Neural crest cell (in vitro differentiated cells): Measurements from ENCODE around the gene SESN3. TPM values are rescaled to one million over a fixed set of nuclear protein-coding genes. Genes with fewer than 3 reads are reported as not detected.

Experiments
- DNase-seq: peaks from one replicate; pipeline ENCODE4 v3.0.0; 2021; ENCODE audit warnings: low read depth, mixed read lengths, low spot score
- H3K27ac Mint-ChIP-seq: one replicate; pipeline ENCODE4 v1.8.0; 2021; ENCODE audit warnings: mild to moderate bottlenecking, mixed read lengths; ENCODE audit not compliant: unreplicated experiment
- H3K27me3 Mint-ChIP-seq: 2 replicates; pipeline ENCODE4 v1.8.0; 2021; ENCODE audit warnings: low read depth, mild to moderate bottlenecking, mixed read lengths
- H3K36me3 Mint-ChIP-seq: 2 replicates; pipeline ENCODE4 v1.8.0; 2021; ENCODE audit warnings: low read depth, mild to moderate bottlenecking, mixed read lengths
- H3K4me1 Mint-ChIP-seq: 2 replicates; pipeline ENCODE4 v1.8.0; 2021; ENCODE audit warnings: mixed read lengths
- H3K4me3 Mint-ChIP-seq: one replicate; pipeline ENCODE4 v1.8.0; 2021; ENCODE audit warnings: mild to moderate bottlenecking, mixed read lengths
- H3K9me3 Mint-ChIP-seq: 2 replicates; pipeline ENCODE4 v1.8.0; 2021; ENCODE audit warnings: mixed read lengths
- CTCF ChIP-seq: fragments of 200-600 bp; sonication (generic); conservative IDR thresholded peaks from 2 replicates; pipeline ENCODE4 v1.5.0; 2021; ENCODE audit warnings: antibody characterized with exemption, mild to moderate bottlenecking
- total RNA-seq: library from RNA; stranded (reverse); gene quantifications from 2 replicates; pipeline ENCODE4 v1.2.1, GENCODE V29; 2021

SESN3 gene
- total RNA-seq, 1 donor from 2014 or later, result 77.8 TPM

GRCh38 chr11:95195831-95196230 is 35.2 kb downstream of the SESN3 start:
- TF ChIP-seq CTCF, result no peak
- no peak overlapping the region for H3K4me3 Mint-ChIP-seq
- H3K27ac Mint-ChIP-seq, result no peak overlapping the region
- H3K4me1 Mint-ChIP-seq, result no peaks in the 10 kb centered on the region
- no peak for DNase-seq
- no peaks in the 10 kb centered on the region for H3K27me3 Mint-ChIP-seq
- H3K36me3 Mint-ChIP-seq, result no peaks in the 10 kb centered on the region
- H3K9me3 Mint-ChIP-seq, result no peaks in the 10 kb centered on the region

- no peak for DNase-seq
- H3K4me1 Mint-ChIP-seq, result no peaks in the 10 kb centered on the region
- no peak overlapping the region for H3K4me3 Mint-ChIP-seq
- no peak for TF ChIP-seq CTCF
- no peaks in the 10 kb centered on the region for H3K27me3 Mint-ChIP-seq
- H3K9me3 Mint-ChIP-seq, result no peaks in the 10 kb centered on the region
- no peak overlapping the region for H3K27ac Mint-ChIP-seq
- peaks cover 12% of the 10 kb centered on the region for H3K36me3 Mint-ChIP-seq
These were observed 37.5 kb downstream of the SESN3 start for GRCh38 chr11:95193541-95193940.

- no peak for DNase-seq
- Mint-ChIP-seq H3K4me3 (no peak overlapping the region), H3K4me1 (no peaks in the 10 kb centered on the region), H3K36me3 (peaks cover 15% of the 10 kb centered on the region), H3K27me3 (no peaks in the 10 kb centered on the region), H3K27ac (no peak overlapping the region), H3K9me3 (no peaks in the 10 kb centered on the region)
- TF ChIP-seq CTCF, result no peak
These were observed 38.3 kb downstream of the SESN3 start for GRCh38 chr11:95192717-95193116.

- Mint-ChIP-seq H3K4me1 (no peaks in the 10 kb centered on the region), H3K4me3 (no peak overlapping the region), H3K27me3 (no peaks in the 10 kb centered on the region), H3K27ac (no peak overlapping the region), H3K9me3 (no peaks in the 10 kb centered on the region), H3K36me3 (peaks cover 23% of the 10 kb centered on the region)
- no peak for DNase-seq
- no peak for TF ChIP-seq CTCF
These were observed 43.3 kb downstream of the SESN3 start for GRCh38 chr11:95187723-95188122.

GRCh38 chr11:95182397-95182796 is 48.6 kb downstream of the SESN3 start:
- DNase-seq, result no peak
- no peak for TF ChIP-seq CTCF

More at GRCh38 chr11:95182397-95182796, 48.6 kb downstream of the SESN3 start:
- H3K36me3 Mint-ChIP-seq, result peaks cover 15% of the 10 kb centered on the region
- H3K27ac Mint-ChIP-seq, result no peak overlapping the region
- H3K27me3 Mint-ChIP-seq, result no peaks in the 10 kb centered on the region
- no peaks in the 10 kb centered on the region for H3K9me3 Mint-ChIP-seq
- no peak overlapping the region for H3K4me3 Mint-ChIP-seq
- no peaks in the 10 kb centered on the region for H3K4me1 Mint-ChIP-seq
